Right ventricle myocardium inferior (tissue), 1 donor: ENCODE measurements around the gene WFDC11. TPM values are rescaled to one million over a fixed set of nuclear protein-coding genes. Genes with fewer than 3 reads are reported as not detected.
"Not testable (repeated sequence)": the region's sequence is repeated elsewhere in the genome, so short reads cannot be mapped to it uniquely, and the experiment has no call there.

Source experiments
- ATAC-seq: fragments of 200-7000 bp; cut with Tn5 transposase; one replicate; pipeline ENCODE4 v1.9.1; 2020; ENCODE audit warnings: mild to moderate bottlenecking, moderate library complexity
- DNase-seq: peaks from one replicate; pipeline ENCODE4 v3.0.0; 2021; ENCODE audit errors: missing footprints
- intact Hi-C: fragments of 100-400 bp; cut with DNase I; formaldehyde crosslinking; loops from one replicate; pipeline ENCODE4 v1.11.0; 2022
- long read RNA-seq: library from polyadenylated mRNA; unstranded; transcript quantifications from one replicate; pipeline ENCODE4 v2.0.0, GENCODE V29; 2021
- total RNA-seq: library from RNA; stranded (reverse); fragmentation: NEBNext Ultra II Directional; extraction: Animal tissue kit (Norgen Biotek cat#: 25700); gene quantifications from one replicate; pipeline ENCODE4 v1.2.1, GENCODE V29; 2021
- donor health status: DM: no; HTN: yes; CAD: no; lungs with severe emphysema.

WFDC11 gene
- total RNA-seq = not detected
- long read RNA-seq = 0 reads

GRCh38 chr20:45670139-45670538, at the start of gene WFDC11:
Gene WFDC11, minus strand, starts transcription at chr20:45670239. Its CDS starts 19,639 bp downstream, at chr20:45650600.
- DNase-seq (no peak), ATAC-seq (no peak)
- intact Hi-C loops = no loop called here

DNA sequence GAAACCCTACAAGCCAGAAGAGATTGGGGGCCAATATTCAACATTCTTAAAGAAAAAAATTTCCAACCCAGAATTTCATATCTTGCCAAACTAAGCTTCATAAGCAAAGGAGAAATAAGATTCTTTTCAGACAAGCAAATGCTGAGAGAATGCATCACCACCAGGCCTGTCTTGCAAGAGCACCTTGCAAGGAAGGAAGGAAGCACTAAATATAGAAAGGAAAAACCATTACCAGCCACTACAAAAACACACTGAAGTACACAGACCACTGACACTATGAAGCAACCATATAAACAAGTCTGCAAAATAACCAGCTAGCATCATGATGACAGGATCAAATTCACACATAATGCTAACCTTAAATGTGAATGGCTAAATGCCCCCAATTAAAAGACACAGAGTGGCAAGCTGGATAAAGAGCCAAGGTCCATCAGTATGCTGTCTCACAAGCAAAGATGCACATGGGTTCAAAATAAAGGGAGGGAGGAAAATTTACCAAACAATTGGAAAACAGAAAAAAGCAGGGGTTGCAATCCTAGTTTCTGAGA, 46.2 kb upstream of the WFDC11 start:
- ATAC-seq, intact Hi-C loops, DNase-seq: not testable (repeated sequence)

GRCh38 chr20:45704969-45705637, 35.1 kb upstream of the WFDC11 start, which contains the start of gene WFDC10B:
Gene WFDC10B, minus strand, starts transcription at chr20:45705019. Its CDS starts 19,027 bp downstream, at chr20:45685992.
- DNase-seq (no peak), ATAC-seq (no peak)
- intact Hi-C loops = no loop called here

- ATAC-seq (no peak), DNase-seq (no peak)
- intact Hi-C loops = no loop called here
Observed at GRCh38 chr20:45701873-45702272, 31.8 kb upstream of the WFDC11 start, which contains the start of gene WFDC13. Gene WFDC13, plus strand, starts transcription at chr20:45702038. Its CDS starts 86 bp downstream, at chr20:45702124.

- DNase-seq (no peak), ATAC-seq (no peak)
- intact Hi-C loops = no loop called here
Observed at GRCh38 chr20:45701104-45701503, 31.1 kb upstream of the WFDC11 start.

DNA sequence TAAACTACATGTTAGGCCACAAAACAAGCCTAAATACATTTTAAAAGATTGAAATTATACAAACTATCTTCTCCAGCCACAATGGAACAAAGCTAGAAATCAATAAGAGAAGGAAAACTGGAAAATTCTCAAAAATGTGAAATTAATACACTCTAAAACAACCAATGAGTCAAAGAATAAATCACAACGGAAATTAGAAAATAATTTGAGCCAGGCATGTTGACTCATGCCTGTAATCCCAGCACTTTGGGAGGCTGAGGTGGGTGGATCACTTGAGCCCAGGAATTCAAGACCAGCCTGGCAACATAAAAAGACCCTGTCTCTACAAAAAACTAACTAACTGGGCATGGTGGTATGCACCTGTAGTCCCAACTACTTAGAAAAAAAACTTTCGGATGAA, 25.5 kb upstream of the WFDC11 start:
- ATAC-seq = no peak
- intact Hi-C loops = no loop called here
- DNase-seq = no peak

GRCh38 chr20:45693346-45693745, 23.3 kb upstream of the WFDC11 start:
- DNase-seq, ATAC-seq, intact Hi-C loops: not testable (repeated sequence)

GRCh38 chr20:45685896-45686295, 15.9 kb upstream of the WFDC11 start:
- ATAC-seq = no peak
- no peak for DNase-seq
- intact Hi-C loops = no loop called here

DNA sequence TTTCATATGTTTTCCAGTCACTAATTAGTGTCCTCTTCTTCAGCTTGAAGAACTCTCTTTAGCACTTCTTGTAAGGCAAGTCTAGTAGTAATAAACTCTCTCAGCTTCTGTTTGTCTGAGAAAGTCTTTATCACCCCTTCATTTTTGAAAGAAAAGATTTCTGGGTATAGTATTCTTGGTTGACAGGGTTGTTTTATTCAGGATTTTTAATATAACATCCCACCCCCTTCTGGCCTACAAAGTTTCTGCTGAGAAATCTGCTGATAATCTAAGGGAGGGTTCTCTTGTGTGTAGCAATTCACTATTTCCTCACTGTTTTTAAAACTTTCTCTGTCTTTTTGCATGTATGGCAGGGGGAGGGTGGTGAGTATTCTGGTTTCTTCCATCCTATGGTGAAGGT, 9.6 kb upstream of the WFDC11 start:
- intact Hi-C loops = no loop called here
- ATAC-seq (no peak), DNase-seq (no peak)

- no peak for ATAC-seq
- intact Hi-C loops = no loop called here
- DNase-seq = no peak
Observed at GRCh38 chr20:45672765-45673164, 2.7 kb upstream of the WFDC11 start.

DNA sequence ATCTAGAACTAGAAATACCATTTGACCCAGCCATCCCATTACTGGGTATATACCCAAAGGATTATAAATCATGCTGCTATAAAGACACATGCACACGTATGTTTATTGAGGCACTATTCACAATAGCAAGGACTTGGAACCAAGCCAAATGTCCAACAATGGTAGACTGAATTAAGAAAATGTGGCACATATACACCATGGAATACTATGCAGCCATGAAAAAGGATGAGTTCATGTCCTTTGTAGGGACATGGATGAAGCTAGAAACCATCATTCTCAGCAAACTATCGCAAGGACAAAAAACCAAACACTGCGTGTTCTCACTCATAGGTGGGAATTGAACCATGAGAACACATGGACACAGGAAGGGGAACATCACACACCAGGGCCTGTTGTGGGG, 13.0 kb downstream of the WFDC11 start:
- intact Hi-C loops, ATAC-seq, DNase-seq: not testable (repeated sequence)

GRCh38 chr20:45651726-45652125, 18.3 kb downstream of the WFDC11 start:
- DNase-seq, ATAC-seq, intact Hi-C loops: not testable (repeated sequence)

DNA sequence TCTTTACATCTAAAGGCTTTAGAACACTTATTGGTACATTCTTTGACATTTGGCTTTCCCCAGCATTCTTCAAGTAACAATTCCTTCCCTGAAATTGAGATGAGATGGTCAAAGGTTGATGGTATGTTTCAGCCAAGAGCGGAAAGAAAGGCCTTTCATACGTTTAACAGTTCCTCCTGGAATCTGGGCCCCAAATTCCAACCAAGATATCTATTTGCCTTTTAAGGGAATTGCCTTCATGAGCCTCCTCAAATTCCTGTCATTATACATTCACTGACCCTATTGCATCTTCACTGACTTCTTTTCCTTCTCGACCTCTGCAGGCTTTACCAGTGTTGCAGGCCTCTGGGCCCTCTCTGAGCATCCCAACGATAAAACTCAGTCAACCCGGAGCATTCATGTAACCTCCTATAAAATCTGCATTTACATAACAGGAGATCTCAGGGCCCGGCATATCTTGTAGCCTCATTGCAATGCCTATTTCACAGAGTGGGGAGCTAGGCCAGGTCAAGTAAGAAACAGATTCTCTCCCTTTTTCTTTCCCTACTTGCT, 20.7 kb downstream of the WFDC11 start:
- DNase-seq (no peak), ATAC-seq (no peak)

GRCh38 chr20:45647441-45648050, 22.5 kb downstream of the WFDC11 start:
- intact Hi-C loops = no loop called here
- DNase-seq (no peak), ATAC-seq (no peak)

More for the DNA sequence above, 20.7 kb downstream of the WFDC11 start:
- intact Hi-C loops = no loop called here

DNA sequence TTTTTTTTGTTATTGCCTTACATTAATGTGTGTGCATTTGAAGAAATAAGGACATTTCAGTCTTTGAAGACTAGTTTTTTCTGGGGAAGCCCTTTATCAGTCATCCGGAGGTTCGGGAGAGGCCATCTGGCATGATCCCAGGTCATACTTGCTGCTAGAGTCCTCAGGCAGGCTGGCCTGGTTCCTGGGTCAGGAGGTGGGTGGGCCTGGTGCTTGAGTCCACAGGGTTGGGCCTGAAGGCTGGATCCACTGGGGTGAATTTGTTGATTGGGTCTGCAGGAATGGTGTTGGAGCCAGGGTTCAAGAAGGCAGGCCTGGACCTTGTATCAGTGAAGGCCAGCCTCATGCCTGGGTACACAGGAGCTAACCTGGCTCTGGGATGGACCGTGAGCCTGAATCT, 23.2 kb downstream of the WFDC11 start:
- intact Hi-C loops = no loop called here
- ATAC-seq = no peak

GRCh38 chr20:45645869-45646268, 24.2 kb downstream of the WFDC11 start:
- intact Hi-C loops, DNase-seq: not testable (repeated sequence)

More for the DNA sequence above, 23.2 kb downstream of the WFDC11 start:
- no peak for DNase-seq

GRCh38 chr20:45641076-45641475, 29.0 kb downstream of the WFDC11 start:
- intact Hi-C loops, DNase-seq, ATAC-seq: not testable (repeated sequence)

More at GRCh38 chr20:45645869-45646268, 24.2 kb downstream of the WFDC11 start:
- ATAC-seq = not testable (repeated sequence)

DNA sequence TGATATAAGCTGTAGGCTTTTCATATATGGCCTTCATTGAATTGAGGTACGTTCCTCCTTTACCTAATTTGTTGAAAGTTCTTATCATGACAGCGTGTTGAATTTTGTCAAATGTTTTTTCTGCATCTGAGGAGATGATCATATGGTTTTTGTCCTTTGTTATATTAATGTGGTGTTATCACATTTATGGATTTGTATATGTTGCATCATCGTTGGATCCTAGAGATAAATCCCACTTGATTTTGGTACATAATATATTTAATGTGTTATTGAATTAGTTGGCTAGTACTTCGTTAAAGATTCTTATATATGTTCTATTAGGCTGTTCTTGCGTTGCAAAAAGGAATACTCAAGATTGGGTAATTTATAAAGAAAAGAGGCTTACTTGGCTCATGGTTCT, 30.4 kb downstream of the WFDC11 start:
- ATAC-seq (no peak), DNase-seq (no peak)
- intact Hi-C loops = no loop called here

GRCh38 chr20:45636513-45636912, 33.5 kb downstream of the WFDC11 start:
- no peak for DNase-seq
- intact Hi-C loops = no loop called here
- ATAC-seq = no peak
